K562 (cell line): Measurements from ENCODE around the gene DMAC2L. TPM values are rescaled to one million over a fixed set of nuclear protein-coding genes. Genes with fewer than 3 reads are reported as not detected.

ENCODE experiments used
- ATF7 ChIP-seq: fragments of 450-650 bp; IDR thresholded peaks from 2 replicates; pipeline ENCODE4 v1.7.1; 2014; ENCODE audit warnings: mild to moderate bottlenecking, moderate library complexity
- CHAMP1 ChIP-seq: fragments of 450-650 bp; IDR thresholded peaks from 2 replicates; pipeline ENCODE4 v1.6.1; 2016; ENCODE audit warnings: mild to moderate bottlenecking
- CTBP1 ChIP-seq: fragments of 450-650 bp; IDR thresholded peaks from 2 replicates; pipeline ENCODE4 v1.6.1; 2016; ENCODE audit warnings: borderline replicate concordance
- DNMT1 ChIP-seq: fragments of 450-650 bp; IDR thresholded peaks from 2 replicates; pipeline ENCODE4 v1.6.1; 2016; ENCODE audit warnings: antibody characterized with exemption, mild to moderate bottlenecking
- GMEB1 ChIP-seq: fragments of 250-450 bp; sonication (Bioruptor Pico); IDR thresholded peaks from 2 replicates; pipeline ENCODE4 v1.4.0; 2020; ENCODE audit warnings: mild to moderate bottlenecking
- HDAC2 ChIP-seq: fragments of 450-650 bp; IDR thresholded peaks from 2 replicates; pipeline ENCODE4 v1.6.1; 2016; ENCODE audit warnings: mild to moderate bottlenecking
- JUN ChIP-seq, 2 experiments: sonication (generic) in 1 of 2; formaldehyde crosslinking in 1 of 2; IDR thresholded peaks; 2 replicates each; pipeline versions ENCODE4 v1.6.1 to v1.8.0; 2012 to 2022; ENCODE audit warnings: borderline replicate concordance in 2 of 2, mild to moderate bottlenecking in 2 of 2, improper control_type of control experiment in 1 of 2, low read depth in 1 of 2, low read length in 1 of 2, missing genetic modification reagents in 1 of 2
- KLF16 ChIP-seq: IDR thresholded peaks from 2 replicates; pipeline ENCODE4 v1.6.1; 2016; ENCODE audit warnings: antibody characterized with exemption
- MEIS2 ChIP-seq: fragments of 450-650 bp; IDR thresholded peaks from 2 replicates; pipeline ENCODE4 v1.6.1; 2014; ENCODE audit warnings: mild to moderate bottlenecking; ENCODE audit not compliant: partially characterized antibody
- NONO ChIP-seq, 2 experiments: fragments of 200-400 bp in 1 of 2; fragments of 450-650 bp in 1 of 2; formaldehyde crosslinking in 1 of 2; IDR thresholded peaks; 2 replicates each; pipeline ENCODE4 v1.6.1; 2017; ENCODE audit warnings: low read depth in 2 of 2, mild to moderate bottlenecking in 2 of 2, moderate library complexity in 2 of 2, low read length in 1 of 2
- SMARCA4 ChIP-seq: fragments of 450-650 bp; IDR thresholded peaks from 2 replicates; pipeline ENCODE4 v1.6.1; 2016
- TFE3 ChIP-seq: fragments of 450-650 bp; formaldehyde crosslinking; IDR thresholded peaks from 2 replicates; pipeline ENCODE4 v1.4.0; 2020; ENCODE audit warnings: mild to moderate bottlenecking, mixed read lengths
- ZNF263 ChIP-seq: sonication (generic); formaldehyde crosslinking; IDR thresholded peaks from 2 replicates; pipeline ENCODE4 v1.8.0; 2022; ENCODE audit warnings: mild to moderate bottlenecking, missing genetic modification reagents, borderline replicate concordance
- ZNF280B ChIP-seq: fragments of 250-450 bp; sonication (Bioruptor Pico); IDR thresholded peaks from 2 replicates; pipeline ENCODE4 v1.5.1; 2021; ENCODE audit warnings: mild to moderate bottlenecking
- ZNF398 ChIP-seq: fragments of 250-450 bp; sonication (Bioruptor Pico); IDR thresholded peaks from 2 replicates; pipeline ENCODE4 v1.8.0; 2021; ENCODE audit warnings: moderate library complexity, mild to moderate bottlenecking, inconsistent platforms
- ZSCAN29 ChIP-seq: fragments of 450-650 bp; IDR thresholded peaks from 2 replicates; pipeline ENCODE4 v1.6.1; 2017
- polyA plus RNA-seq, 8 experiments: library from polyadenylated mRNA; depleted of rRNA in 4 of 8; stranded (reverse) in 5 of 8; unstranded in 3 of 8; fragments of >200 nt; fragmentation: Nextera tagmentation in 2 of 8; fragmentation: Illumina TruSeq in 1 of 8; extraction: Ambion mirVana in 2 of 8; extraction: Trizol in 1 of 8; gene quantifications; 2 replicates each; pipeline versions ENCODE4 v1.2.1 to v1.2.3, GENCODE V29; 2011 to 2014; ENCODE audit warnings: inconsistent platforms in 1 of 8, missing spikeins in 1 of 8
- total RNA-seq, 7 experiments: library from RNA; depleted of rRNA in 6 of 7; stranded (reverse); fragments of >200 nt in 6 of 7; fragmentation: Illumina TruSeq in 2 of 7; extraction: Trizol in 2 of 7; gene quantifications; 2 replicates each; pipeline versions ENCODE4 v1.2.1 to v1.2.3, GENCODE V29; 2011 to 2021; ENCODE audit warnings: low replicate concordance in 1 of 7

Gene DMAC2L
- total and polyA plus RNA-seq, 9 of the 15 experiments (the other 6 are each of a cell fraction or from before 2014, with no cell fraction given) = 4.0 to 37.2 (median 9.3) TPM

GRCh38 chr14:50342221-50343078 is 30.3 kb downstream of the DMAC2L start (continued):
- TF ChIP-seq SMARCA4 (peak; percentile 67), TFE3 (CRISPR knock-in tag) (no peak), ZNF263 (CRISPR knock-in tag) (no peak), GMEB1 (no peak), CTBP1 (peak; percentile 91), KLF16 (peak; percentile 13; the same call in 1 of the 2 replicates), CHAMP1 (0 out of 2 replicates have a peak, but pooled peaks have one; percentile 26), ATF7 (peak; percentile 46; the same call in 1 of the 2 replicates), JUN (IDR thresholded peaks at IDR 0.05; ENCODE audit: borderline replicate concordance, low read depth, low read length) (0 out of 2 replicates have a peak, but pooled peaks have one; percentile 28), JUN (CRISPR knock-in tag; IDR thresholded peaks at IDR 0.05; ENCODE audit: borderline replicate concordance) (no peak), DNMT1 (no peak), MEIS2 (peak; percentile 49), ZNF280B (CRISPR knock-in tag) (no peak), ZNF398 (no peak), NONO (IDR thresholded peaks at IDR 0.05; ENCODE audit: low read depth in 2 of 2, low read length in 1 of 2) (no peak), ZSCAN29 (no peak), HDAC2 (0 out of 2 replicates have a peak, but pooled peaks have one; percentile 37)
